ENCODE measurements around the gene CPLX3. TPM values are rescaled to one million over a fixed set of nuclear protein-coding genes. Genes with fewer than 3 reads are reported as not detected.

CPLX3 gene
- total and polyA plus RNA-seq, 2 donors (not counting 3 experiments of a cell fraction or from before 2014, with no cell fraction given) = not detected

DNA sequence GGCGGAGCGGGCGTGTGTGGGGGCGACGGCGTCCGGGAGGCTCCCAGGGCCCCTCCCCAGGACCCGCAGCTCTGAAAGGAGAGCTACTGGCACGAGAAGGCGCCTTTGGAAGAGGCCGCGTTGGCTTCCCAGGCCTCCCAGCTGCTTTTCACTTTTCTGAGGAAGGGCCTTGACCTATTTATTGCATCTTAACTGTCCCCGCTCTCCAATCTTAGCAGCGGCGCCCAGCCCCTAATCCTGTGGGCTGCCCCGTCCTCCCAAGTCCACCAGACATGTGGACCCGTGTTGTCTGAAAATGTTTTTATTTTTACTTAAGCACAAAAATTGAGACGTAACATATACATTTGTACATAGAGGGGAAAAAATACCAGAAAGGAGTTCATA, 17.0 kb downstream of the CPLX3 start:
- H3K4me2 ChIP-seq (ENCODE audit: insufficient read depth, low read length) = peak overlapping the region; percentile 57
- H2AFZ ChIP-seq (ENCODE audit: low read depth, low read length) = peak overlapping the region; percentile 1
- H3K79me2 ChIP-seq (ENCODE audit: control insufficient read depth, insufficient read depth, low read length) = peaks cover 2% of the 10 kb centered on the region
- H3K9me3 ChIP-seq (replicated peaks; ENCODE audit: control insufficient read depth, insufficient read depth, low read length) = no peaks in the 10 kb centered on the region
- POLR2A ChIA-PET = no interaction called here
- intact Hi-C loops (cut with micrococcal nuclease) (loop anchor here (1.0 to 5.0 kb wide), 5 partner anchors 30 to 107 kb away; partner anchors contain the start of genes COX5A and SCAMP2), dilution Hi-C loops (cut with MboI; ENCODE audit: extremely low pct_ligation_motif_present, low sequenced_read_pairs) (no loop called here)
- BruUV-seq (replicated peaks) = TSS peak; percentile 97
- H3K36me3 ChIP-seq (ENCODE audit: control insufficient read depth in 2 of 2, extremely low read depth in 1 of 2, insufficient read depth in 2 of 2, low read length in 2 of 2) = peaks cover 0 to 20% of the 10 kb centered on the region in 2 experiments
- CTCF ChIA-PET = interaction anchor here (0.9 to 5.3 kb wide), 8 partner anchors 21 to 107 kb away, joined by 3 to 37 read pairs (median 6); no protein-coding TSS in a partner anchor
- FAIRE-seq (no peak), DNase-seq (ENCODE audit: low read depth, low spot score) (no peak)
- TF ChIP-seq POLR2A (IDR thresholded peaks at IDR 0.05; ENCODE audit: low read depth, low read length) (no peak), GATA2 (IDR thresholded peaks at IDR 0.05; ENCODE audit: insufficient read depth, insufficient read length, low read depth, low read length) (no peak), JUN (IDR thresholded peaks at IDR 0.05; ENCODE audit: borderline replicate concordance, insufficient read depth, insufficient read length, low read depth) (no peak), EZH2 (IDR thresholded peaks at IDR 0.05; ENCODE audit: borderline replicate concordance, low read depth, low read length, severe bottlenecking) (no peak), FOS (IDR thresholded peaks at IDR 0.05; ENCODE audit: borderline replicate concordance, insufficient read depth, low read length) (no peak), MYC (IDR thresholded peaks at IDR 0.05; ENCODE audit: low read depth, low read length) (no peak), POLR2AphosphoS5 (IDR thresholded peaks at IDR 0.05; ENCODE audit: insufficient read depth, low read depth, low read length) (no peak)
- TF ChIP-seq, protein P1, sequence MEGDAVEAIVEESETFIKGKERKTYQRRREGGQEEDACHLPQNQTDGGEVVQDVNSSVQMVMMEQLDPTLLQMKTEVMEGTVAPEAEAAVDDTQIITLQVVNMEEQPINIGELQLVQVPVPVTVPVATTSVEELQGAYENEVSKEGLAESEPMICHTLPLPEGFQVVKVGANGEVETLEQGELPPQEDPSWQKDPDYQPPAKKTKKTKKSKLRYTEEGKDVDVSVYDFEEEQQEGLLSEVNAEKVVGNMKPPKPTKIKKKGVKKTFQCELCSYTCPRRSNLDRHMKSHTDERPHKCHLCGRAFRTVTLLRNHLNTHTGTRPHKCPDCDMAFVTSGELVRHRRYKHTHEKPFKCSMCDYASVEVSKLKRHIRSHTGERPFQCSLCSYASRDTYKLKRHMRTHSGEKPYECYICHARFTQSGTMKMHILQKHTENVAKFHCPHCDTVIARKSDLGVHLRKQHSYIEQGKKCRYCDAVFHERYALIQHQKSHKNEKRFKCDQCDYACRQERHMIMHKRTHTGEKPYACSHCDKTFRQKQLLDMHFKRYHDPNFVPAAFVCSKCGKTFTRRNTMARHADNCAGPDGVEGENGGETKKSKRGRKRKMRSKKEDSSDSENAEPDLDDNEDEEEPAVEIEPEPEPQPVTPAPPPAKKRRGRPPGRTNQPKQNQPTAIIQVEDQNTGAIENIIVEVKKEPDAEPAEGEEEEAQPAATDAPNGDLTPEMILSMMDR (IDR thresholded peaks at IDR 0.05; ENCODE audit: extremely low read depth in 1 of 2, insufficient read depth in 1 of 2, low read depth in 1 of 2, low read length in 2 of 2) = no peak
- TF ChIP-seq, protein P2, sequence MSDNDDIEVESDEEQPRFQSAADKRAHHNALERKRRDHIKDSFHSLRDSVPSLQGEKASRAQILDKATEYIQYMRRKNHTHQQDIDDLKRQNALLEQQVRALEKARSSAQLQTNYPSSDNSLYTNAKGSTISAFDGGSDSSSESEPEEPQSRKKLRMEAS (IDR thresholded peaks at IDR 0.05; ENCODE audit: insufficient read depth, insufficient read length) = no peak
- H3K9ac ChIP-seq (replicated peaks; ENCODE audit: extremely low read depth, insufficient read depth, low read length) = peak overlapping the region; percentile 59
- no peaks in the 10 kb centered on the region for H3K9me1 ChIP-seq (replicated peaks; ENCODE audit: control insufficient read depth, extremely low read depth, insufficient read depth, low read length)
- H3K4me1 ChIP-seq (ENCODE audit: control insufficient read depth, extremely low read depth, insufficient read depth, low read length) = peaks cover 11% of the 10 kb centered on the region
- no peaks in the 10 kb centered on the region for H3K27me3 ChIP-seq (ENCODE audit: control insufficient read depth in 2 of 2, insufficient read depth in 2 of 2, low read length in 2 of 2)
- H4K20me1 ChIP-seq (replicated peaks; ENCODE audit: control insufficient read depth, extremely low read depth, insufficient read depth, low read length) = no peaks in the 10 kb centered on the region
- H3K4me3 ChIP-seq (replicated peaks in 1 of 3; ENCODE audit: insufficient read depth in 1 of 3, low read depth in 1 of 3, low read length in 3 of 3) = peak overlapping the region in 2 of 3 experiments; percentile 12 to 71
- peak overlapping the region; percentile 60 for H3K27ac ChIP-seq (ENCODE audit: insufficient read depth, low read depth, low read length)

Data from endothelial cell of umbilical vein (primary cell).